ENCODE data around the gene BLOC1S1. TPM values are rescaled to one million over a fixed set of nuclear protein-coding genes. Genes with fewer than 3 reads are reported as not detected.

The BLOC1S1 gene
- total and polyA plus RNA-seq, 12 donors, result 68.3 to 515 (median 105) TPM

- H3K27ac ChIP-seq, result peak overlapping the region in 6 of 10 donors; percentile 23 to 95 (median 55)
Measured at GRCh38 chr12:55700255-55701018, 15.4 kb upstream of the BLOC1S1 start.

DNA sequence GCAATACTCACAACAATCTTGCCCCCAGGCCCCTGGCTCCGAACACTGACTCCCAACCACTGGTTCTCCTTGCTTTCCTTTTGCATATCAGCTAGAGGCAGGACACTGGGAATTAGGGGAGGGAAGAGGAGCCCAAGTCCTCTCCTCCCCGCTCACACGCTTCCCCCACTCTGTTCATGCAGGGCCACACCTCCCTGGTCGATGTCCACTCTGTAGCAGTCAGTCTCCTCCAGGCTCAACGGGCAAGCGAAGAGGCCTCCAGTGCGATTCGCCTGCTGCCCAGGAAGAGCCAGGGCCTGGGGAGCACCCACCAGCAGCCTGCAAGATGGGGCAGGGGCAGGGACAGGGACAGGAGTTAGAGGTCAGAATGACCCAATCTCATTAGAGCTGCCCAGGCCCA lies 13.0 kb upstream of the BLOC1S1 start:
- Histone ChIP-seq H3K9me3 (no peaks in the 10 kb centered on the region), H3K4me3 (peak overlapping the region in 6 of 10 donors; percentile 21 to 87 (median 74)), H3K27ac (peak overlapping the region; percentile 20 to 98 (median 89)), H3K4me1 (peaks cover 2 to 76% (median 42%) of the 10 kb centered on the region in 9 donors), H3K36me3 (peaks cover 0 to 40% (median 0%) of the 10 kb centered on the region in 9 donors), H3K27me3 (peaks cover 0 to 20% (median 0%) of the 10 kb centered on the region in 7 donors)
- no peak for TF ChIP-seq CTCF (IDR thresholded peaks at IDR 0.05)
- intact Hi-C loops (cut with DNase I), result loop anchor here in 1 of 10 donors (2.0 kb wide), 1 partner anchor 22 kb away; a partner anchor contains a TSS
- 66 to 75% methylated on average over 8 of the region's 8 CpGs for WGBS, 2 donors
- DNase-seq (no peak), ATAC-seq (peak in 2 of 8 donors; percentile 0 to 3)

More at GRCh38 chr12:55700255-55701018, 15.4 kb upstream of the BLOC1S1 start:
- Histone ChIP-seq H3K4me1 (peaks cover 2 to 65% (median 42%) of the 10 kb centered on the region in 9 donors), H3K27me3 (no peaks in the 10 kb centered on the region), H3K9me3 (no peaks in the 10 kb centered on the region), H3K36me3 (peaks cover 0 to 64% (median 13%) of the 10 kb centered on the region in 9 donors), H3K4me3 (peak overlapping the region in 1 of 10 donors; percentile 3)
- DNase-seq, result peak in 1 of 2 donors; percentile 59
- 69 to 70% methylated on average over 20 to 21 of the region's 21 CpGs for WGBS, 2 donors
- TF ChIP-seq CTCF (IDR thresholded peaks at IDR 0.05), result no peak
- intact Hi-C loops (cut with DNase I), result no loop called here
- peak in 6 of 8 donors; percentile 6 to 52 (median 26) for ATAC-seq

DNA sequence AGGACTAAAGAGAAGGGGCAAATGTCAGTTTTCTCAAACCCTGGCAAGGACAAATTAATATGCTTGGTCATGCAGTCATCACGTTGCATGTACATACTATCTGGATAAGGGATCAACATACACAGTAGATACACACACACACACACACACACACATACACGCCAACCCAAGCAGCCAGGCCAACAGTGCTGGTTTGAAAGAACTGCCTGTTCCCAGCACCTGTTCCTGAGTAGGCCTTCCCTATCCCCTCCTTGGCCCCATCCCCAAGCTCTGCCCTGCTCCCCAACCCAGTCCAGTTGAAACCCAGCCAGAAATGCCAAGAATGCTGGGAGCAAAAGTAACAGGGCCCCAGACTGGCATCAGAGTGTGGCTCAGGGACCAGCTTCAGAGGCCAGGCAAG lies 12.6 kb upstream of the BLOC1S1 start:
- Histone ChIP-seq H3K27ac (peak overlapping the region; percentile 62 to 98 (median 89)), H3K4me1 (peaks cover 2 to 79% (median 45%) of the 10 kb centered on the region in 9 donors), H3K9me3 (no peaks in the 10 kb centered on the region), H3K4me3 (peak overlapping the region in 8 of 10 donors; percentile 41 to 87 (median 74)), H3K27me3 (peaks cover 0 to 20% (median 0%) of the 10 kb centered on the region in 7 donors), H3K36me3 (peaks cover 0 to 36% (median 0%) of the 10 kb centered on the region in 9 donors)
- 46 to 56% methylated on average over 2 of the region's 2 CpGs for WGBS, 2 donors
- peak; percentile 54 to 78 for DNase-seq
- no peak for TF ChIP-seq CTCF (IDR thresholded peaks at IDR 0.05)
- ATAC-seq, result peak; percentile 3 to 64 (median 38)
- intact Hi-C loops (cut with DNase I), result loop anchor here in 1 of 10 donors (2.0 kb wide), 1 partner anchor 22 kb away; a partner anchor contains a TSS

- DNase-seq (peak; percentile 53 to 79), ATAC-seq (peak in 6 of 8 donors; percentile 1 to 21 (median 6))
- 38 to 53% methylated on average over 6 of the region's 6 CpGs for WGBS, 2 donors
Measured at GRCh38 chr12:55703901-55704761, 11.7 kb upstream of the BLOC1S1 start.

More at GRCh38 chr12:55703901-55704761, 11.7 kb upstream of the BLOC1S1 start:
- H3K27ac ChIP-seq, result peak overlapping the region; percentile 62 to 98 (median 89)
- peak overlapping the region; percentile 19 to 87 (median 72) for H3K4me3 ChIP-seq
- H3K4me1 ChIP-seq, result peaks cover 2 to 85% (median 51%) of the 10 kb centered on the region in 9 donors
- intact Hi-C loops (cut with DNase I), result loop anchor here in 1 of 10 donors (2.0 kb wide), 1 partner anchor 23 kb away; a partner anchor contains a TSS
- H3K36me3 ChIP-seq, result peaks cover 0 to 33% (median 0%) of the 10 kb centered on the region in 9 donors
- H3K9me3 ChIP-seq, result no peaks in the 10 kb centered on the region
- peaks cover 0 to 20% (median 0%) of the 10 kb centered on the region in 7 donors for H3K27me3 ChIP-seq
- TF ChIP-seq CTCF (IDR thresholded peaks at IDR 0.05), result no peak
